Mesendoderm (in vitro differentiated cells): Measurements from ENCODE around the gene NLRC5.

Experiments used
- DNase-seq: peaks from one replicate; pipeline ENCODE4 v3.0.0; 2013
- H2AK5ac ChIP-seq: 2 replicates; pipeline ENCODE4 v1.6.1; 2013; ENCODE audit warnings: low read length, inconsistent platforms
- H2BK120ac ChIP-seq: 2 replicates; pipeline ENCODE4 v1.6.1; 2013; ENCODE audit warnings: low read depth, mild to moderate bottlenecking, low read length, moderate library complexity, mixed read lengths
- H2BK15ac ChIP-seq: replicated peaks from 2 replicates; pipeline ENCODE4 v1.6.1; 2013; ENCODE audit warnings: low read depth, mild to moderate bottlenecking, moderate library complexity
- H2BK5ac ChIP-seq: 2 replicates; pipeline ENCODE4 v1.6.1; 2013; ENCODE audit warnings: low read length, inconsistent platforms
- H3K18ac ChIP-seq: 2 replicates; pipeline ENCODE4 v1.6.1; 2013; ENCODE audit warnings: mild to moderate bottlenecking, low read length, mixed read lengths
- H3K23ac ChIP-seq: one replicate; pipeline ENCODE4 v1.6.1; 2013; ENCODE audit warnings: low read length
- H3K27ac ChIP-seq: 2 replicates; pipeline ENCODE4 v1.5.1; 2013; ENCODE audit warnings: low read depth, mild to moderate bottlenecking, inconsistent platforms, low read length, moderate library complexity
- H3K27me3 ChIP-seq: 2 replicates; pipeline ENCODE4 v1.6.1; 2013; ENCODE audit warnings: low read length, control low read depth, mild to moderate bottlenecking, inconsistent platforms; ENCODE audit not compliant: insufficient read depth, poor library complexity
- H3K36me3 ChIP-seq: 2 replicates; pipeline ENCODE4 v1.6.1; 2013; ENCODE audit warnings: low read length, inconsistent platforms; ENCODE audit not compliant: control insufficient read depth, insufficient read depth
- H3K4ac ChIP-seq: one replicate; pipeline ENCODE4 v1.6.1; 2013; ENCODE audit warnings: low read depth, mild to moderate bottlenecking, low read length, moderate library complexity
- H3K4me1 ChIP-seq: 2 replicates; pipeline ENCODE4 v1.6.1; 2013; ENCODE audit warnings: low read depth, low read length, inconsistent platforms; ENCODE audit not compliant: control insufficient read depth
- H3K4me2 ChIP-seq: 2 replicates; pipeline ENCODE4 v1.6.1; 2013; ENCODE audit warnings: low read length
- H3K4me3 ChIP-seq: 2 replicates; pipeline ENCODE4 v1.5.1; 2013; ENCODE audit warnings: mild to moderate bottlenecking, low read length
- H3K56ac ChIP-seq: one replicate; pipeline ENCODE4 v1.6.1; 2013; ENCODE audit warnings: low read length
- H3K79me1 ChIP-seq: 2 replicates; pipeline ENCODE4 v1.6.1; 2013; ENCODE audit warnings: low read length, inconsistent platforms
- H3K79me2 ChIP-seq: 2 replicates; pipeline ENCODE4 v1.6.1; 2013; ENCODE audit warnings: mild to moderate bottlenecking, low read length; ENCODE audit not compliant: control insufficient read depth, insufficient read depth
- H3K9ac ChIP-seq: 2 replicates; pipeline ENCODE4 v1.6.1; 2013; ENCODE audit warnings: low read length, inconsistent platforms
- H4K5ac ChIP-seq: one replicate; pipeline ENCODE4 v1.6.1; 2013; ENCODE audit warnings: low read length
- H4K8ac ChIP-seq: one replicate; pipeline ENCODE4 v1.6.1; 2013; ENCODE audit warnings: low read depth, mild to moderate bottlenecking, control low read depth, low read length, moderate library complexity
- WGBS: extraction: QIAGEN DNeasy Blood & Tissue Kit; methylation state at CpG from one replicate; pipeline ENCODE4 v1.1.7; 2013; ENCODE audit warnings: low lambda C conversion rate, missing lambda C conversion rate; ENCODE audit not compliant: insufficient coverage; ENCODE audit errors: extremely low coverage; 5-methylcytosine and 5-hydroxymethylcytosine counted together

NLRC5 gene

GRCh38 chr16:57126411-57126810 lies 137.1 kb downstream of the NLRC5 start:
- Histone ChIP-seq H3K4me2 (no peak overlapping the region), H2BK5ac (no peak overlapping the region), H3K36me3 (no peaks in the 10 kb centered on the region), H3K4ac (no peak overlapping the region), H3K27ac (no peak overlapping the region), H4K8ac (no peak overlapping the region), H3K79me1 (no peaks in the 10 kb centered on the region), H2BK120ac (no peak overlapping the region), H3K56ac (no peak overlapping the region), H3K4me3 (no peak overlapping the region), H2AK5ac (no peak overlapping the region), H3K9ac (no peak overlapping the region), H3K18ac (no peak overlapping the region), H3K4me1 (no peaks in the 10 kb centered on the region), H3K27me3 (no peaks in the 10 kb centered on the region), H3K79me2 (no peaks in the 10 kb centered on the region), H3K23ac (no peak overlapping the region), H2BK15ac (no peak overlapping the region), H4K5ac (no peak overlapping the region)
- no peak for DNase-seq
- no CpG with 5 or more reads among the region's 4 CpGs for WGBS

DNA sequence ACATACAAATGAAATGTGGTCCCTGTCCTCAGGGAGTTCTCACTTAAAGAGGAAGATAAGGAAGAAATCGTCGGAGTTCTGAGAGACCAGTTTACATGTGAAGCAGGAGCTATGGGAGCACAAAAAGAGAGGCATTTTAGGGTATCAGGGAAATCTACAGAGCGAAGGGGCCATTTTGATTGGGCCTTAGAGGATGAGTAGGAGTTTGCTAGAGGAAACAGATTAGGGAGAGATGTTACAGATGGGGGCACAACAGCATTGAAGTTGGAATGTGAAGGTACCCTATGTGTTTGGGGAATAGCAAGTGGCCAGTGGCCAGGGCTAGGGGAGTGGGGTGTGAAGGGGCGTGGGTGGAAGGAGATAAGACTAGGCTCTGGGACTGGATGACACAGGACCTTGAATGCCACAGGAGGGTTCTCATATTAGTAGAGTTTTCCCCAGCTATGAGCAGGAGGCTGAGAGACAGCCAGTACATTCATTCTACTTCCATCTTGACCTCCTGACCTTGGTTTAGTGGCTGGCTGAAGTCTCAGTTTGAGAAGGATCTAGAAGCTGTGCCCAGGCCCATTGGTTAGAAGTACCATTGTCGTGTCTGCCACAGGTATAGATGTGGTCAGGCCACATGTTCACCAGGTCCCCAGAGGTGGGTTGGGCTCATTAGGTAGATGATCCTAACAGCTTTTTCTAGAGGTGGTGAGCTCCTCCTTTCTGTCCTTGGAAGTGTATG lies 137.8 kb downstream of the NLRC5 start:
- no peak for DNase-seq

DNA sequence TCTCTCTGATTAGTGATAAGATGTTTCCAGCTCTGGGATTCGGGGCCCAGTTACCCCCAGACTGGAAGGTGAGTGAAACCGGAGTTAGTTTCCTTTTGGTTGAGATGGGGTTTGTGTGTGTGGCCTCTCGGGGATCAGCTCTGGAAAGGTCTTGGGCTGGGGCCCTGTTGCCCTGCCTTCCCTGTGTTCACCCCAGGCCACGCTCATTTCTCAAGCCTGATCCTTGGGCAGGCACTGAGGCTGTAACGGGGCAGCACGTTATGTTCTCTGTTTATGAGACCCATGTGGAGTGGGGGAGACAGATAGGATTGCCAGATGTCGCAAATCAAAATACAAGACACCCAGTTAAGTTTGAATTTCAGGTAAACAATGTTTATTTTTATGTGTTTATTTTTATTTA lies 138.5 kb downstream of the NLRC5 start:
- Histone ChIP-seq H4K5ac (no peak overlapping the region), H3K79me1 (no peaks in the 10 kb centered on the region), H2BK5ac (no peak overlapping the region), H3K79me2 (no peaks in the 10 kb centered on the region), H3K56ac (no peak overlapping the region), H2BK120ac (no peak overlapping the region), H3K27me3 (no peaks in the 10 kb centered on the region), H3K27ac (no peak overlapping the region), H3K4me1 (no peaks in the 10 kb centered on the region), H3K4ac (no peak overlapping the region), H3K36me3 (no peaks in the 10 kb centered on the region), H3K4me3 (no peak overlapping the region), H3K4me2 (no peak overlapping the region), H3K18ac (no peak overlapping the region), H3K23ac (no peak overlapping the region), H4K8ac (no peak overlapping the region), H2AK5ac (no peak overlapping the region), H3K9ac (no peak overlapping the region), H2BK15ac (no peak overlapping the region)
- no CpG with 5 or more reads among the region's 7 CpGs for WGBS
- DNase-seq = no peak

More for the DNA sequence above, 137.8 kb downstream of the NLRC5 start:
- no peak overlapping the region for H3K4me2 ChIP-seq
- no peaks in the 10 kb centered on the region for H3K79me2 ChIP-seq
- no peaks in the 10 kb centered on the region for H3K36me3 ChIP-seq
- no peak overlapping the region for H3K23ac ChIP-seq
- H3K9ac ChIP-seq = no peak overlapping the region
- H4K5ac ChIP-seq = no peak overlapping the region
- no peak overlapping the region for H2BK120ac ChIP-seq
- H3K79me1 ChIP-seq = no peaks in the 10 kb centered on the region
- no peak overlapping the region for H3K18ac ChIP-seq
- H2BK5ac ChIP-seq = no peak overlapping the region
- H3K56ac ChIP-seq = no peak overlapping the region
- H3K27me3 ChIP-seq = no peaks in the 10 kb centered on the region
- H3K4ac ChIP-seq = no peak overlapping the region
- no peak overlapping the region for H3K4me3 ChIP-seq
- no peak overlapping the region for H4K8ac ChIP-seq
- H3K4me1 ChIP-seq = no peaks in the 10 kb centered on the region
- no peak overlapping the region for H3K27ac ChIP-seq
- no peak overlapping the region for H2BK15ac ChIP-seq
- WGBS = no CpG with 5 or more reads among the region's 5 CpGs
- H2AK5ac ChIP-seq = no peak overlapping the region

DNA sequence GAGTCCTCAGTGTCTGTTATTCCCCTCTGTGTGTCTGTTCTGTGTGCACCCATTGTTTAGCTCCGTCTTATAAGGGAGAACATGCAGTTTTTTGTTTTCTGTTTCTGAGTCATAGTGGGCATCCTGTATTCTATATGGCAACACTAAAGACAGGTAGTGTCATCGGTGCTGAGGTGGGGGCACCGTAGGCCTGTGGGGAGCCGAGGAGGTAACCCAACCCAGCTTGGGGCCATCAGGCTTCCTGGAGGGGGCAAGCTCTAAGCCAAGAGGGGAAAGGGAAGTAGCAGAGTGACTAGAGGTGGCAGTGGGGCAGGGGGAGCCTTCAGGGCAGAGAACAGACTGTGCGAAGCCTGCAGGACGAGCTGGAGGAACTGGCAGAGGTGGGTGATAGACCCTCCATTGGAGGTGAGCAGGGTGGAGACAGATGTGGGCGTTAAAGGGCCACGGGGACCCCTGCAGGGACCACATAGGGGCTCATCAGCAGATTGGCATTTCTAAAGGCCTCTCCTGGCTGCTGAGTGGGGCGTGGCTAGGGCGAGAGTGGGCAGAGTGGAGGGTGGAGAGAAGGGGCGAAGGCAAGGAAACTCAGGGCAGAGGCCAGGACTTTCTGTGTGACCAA lies 139.5 kb downstream of the NLRC5 start:
- Histone ChIP-seq H3K27me3 (no peaks in the 10 kb centered on the region), H2BK15ac (no peak overlapping the region), H3K79me2 (no peaks in the 10 kb centered on the region), H2AK5ac (no peak overlapping the region), H3K4me1 (no peaks in the 10 kb centered on the region), H3K27ac (no peak overlapping the region), H4K5ac (no peak overlapping the region), H3K4me2 (no peak overlapping the region), H3K23ac (no peak overlapping the region), H3K4ac (no peak overlapping the region), H3K4me3 (no peak overlapping the region), H3K18ac (no peak overlapping the region), H3K9ac (no peak overlapping the region), H3K36me3 (no peaks in the 10 kb centered on the region), H4K8ac (no peak overlapping the region), H2BK5ac (no peak overlapping the region), H3K79me1 (no peaks in the 10 kb centered on the region), H3K56ac (no peak overlapping the region), H2BK120ac (no peak overlapping the region)
- WGBS = no CpG with 5 or more reads among the region's 11 CpGs
- no peak for DNase-seq

DNA sequence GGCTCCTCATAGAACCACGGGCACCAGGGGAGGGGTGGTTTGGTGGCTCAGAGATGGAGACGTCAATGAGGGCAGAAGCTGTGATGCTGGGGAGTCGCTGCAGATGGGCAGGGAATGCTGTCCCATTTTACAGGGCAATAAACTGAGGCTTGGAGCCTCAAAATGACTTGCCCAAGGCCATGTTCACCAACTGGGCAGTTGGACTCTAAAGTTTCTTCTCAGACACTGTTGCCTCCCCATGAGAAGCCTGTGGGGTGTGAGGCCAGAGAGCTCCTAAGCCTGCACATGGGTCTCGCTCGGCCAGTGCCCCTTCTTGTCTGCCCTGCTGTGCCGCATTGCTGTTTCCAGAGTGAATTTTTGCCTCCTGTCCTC lies 141.6 kb downstream of the NLRC5 start:
- no peak overlapping the region for H2AK5ac ChIP-seq
- H3K79me2 ChIP-seq = no peaks in the 10 kb centered on the region
- no peak overlapping the region for H2BK5ac ChIP-seq

More for the DNA sequence above, 141.6 kb downstream of the NLRC5 start:
- Histone ChIP-seq H2BK120ac (no peak overlapping the region), H3K4me1 (no peaks in the 10 kb centered on the region), H4K5ac (no peak overlapping the region), H3K79me1 (no peaks in the 10 kb centered on the region), H3K4me3 (no peak overlapping the region), H3K27ac (no peak overlapping the region), H3K4me2 (no peak overlapping the region), H3K18ac (no peak overlapping the region), H3K36me3 (no peaks in the 10 kb centered on the region), H3K27me3 (no peaks in the 10 kb centered on the region), H3K9ac (no peak overlapping the region), H4K8ac (no peak overlapping the region), H3K56ac (no peak overlapping the region), H3K4ac (no peak overlapping the region), H3K23ac (no peak overlapping the region), H2BK15ac (no peak overlapping the region)
- WGBS = no CpG with 5 or more reads among the region's 6 CpGs
- DNase-seq = no peak
